Medulla oblongata (tissue), 1 donor: Measurements from ENCODE around the gene ARL14EP.

Experiments
- DNase-seq: peaks from one replicate; pipeline ENCODE4 v3.0.0-alpha.2; 2015; ENCODE audit errors: extremely low spot score

ARL14EP gene

DNA sequence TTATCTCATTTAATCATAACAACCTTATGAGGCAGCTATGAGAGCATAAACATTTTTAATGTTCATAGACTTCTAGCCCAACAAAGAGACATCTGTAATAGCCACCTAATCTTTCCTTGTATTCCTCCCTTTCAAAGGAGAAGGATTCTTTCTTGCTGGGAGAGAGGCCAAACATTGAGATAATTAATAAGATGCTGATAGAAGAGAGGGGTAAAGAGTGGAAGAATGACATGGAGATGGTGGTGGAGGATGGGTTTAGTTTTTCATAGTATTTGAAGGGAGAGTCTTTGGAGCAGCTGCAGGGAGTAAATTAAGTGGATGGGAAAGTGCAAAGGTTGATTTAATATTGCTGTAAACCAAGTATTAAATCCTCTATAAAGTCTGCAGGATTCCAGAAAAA is 57.9 kb downstream of the ARL14EP start:
- DNase-seq: no peak

DNA sequence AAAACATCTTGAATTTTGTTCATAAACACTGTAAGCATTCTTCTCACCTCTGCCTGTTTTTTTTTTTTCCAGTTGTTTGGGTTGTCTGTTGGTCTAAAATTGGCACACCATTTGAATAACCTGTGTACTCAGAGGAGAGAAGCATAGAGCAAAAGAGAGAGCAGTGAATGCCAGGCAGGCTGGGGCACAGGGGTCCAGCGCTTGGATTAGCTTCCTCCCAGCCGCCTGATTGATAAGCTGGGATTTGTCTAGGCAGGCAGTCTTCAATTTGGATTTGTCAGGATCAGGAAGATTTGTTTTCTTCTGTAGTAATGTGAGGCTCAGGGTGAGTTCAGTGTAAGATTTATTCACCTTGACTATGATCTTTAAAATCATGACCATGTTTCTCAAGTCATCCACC is 59.0 kb downstream of the ARL14EP start:
- DNase-seq: no peak
